Fibroblast of villous mesenchyme (primary cell): ENCODE measurements around the gene DNAAF1. TPM values are rescaled to one million over a fixed set of nuclear protein-coding genes. Genes with fewer than 3 reads are reported as not detected.
A peak's percentile ranks its signal among the peaks of the same experiment; 100 is the strongest.

Experiments used
- DNase-seq: peaks from one replicate; pipeline ENCODE4 v3.0.0-alpha.2; 2010; ENCODE audit warnings: low read depth
- H3K4me3 ChIP-seq: 2 replicates; pipeline ENCODE4 v1.5.1; 2011; ENCODE audit warnings: low read depth, mild to moderate bottlenecking, low read length
- total RNA-seq: library from RNA; depleted of rRNA; stranded (reverse); fragments of >200 nt; gene quantifications from 2 replicates; pipeline ENCODE4 v1.2.3, GENCODE V29; 2012
- TF ChIP-seq, protein P1 (sequence below): IDR thresholded peaks from 2 replicates; pipeline ENCODE4 v1.5.1; 2012; ENCODE audit warnings: low read depth, mild to moderate bottlenecking, low read length; ENCODE audit not compliant: insufficient read depth

The DNAAF1 gene
- total RNA-seq, 1 donor, result not detected

DNA sequence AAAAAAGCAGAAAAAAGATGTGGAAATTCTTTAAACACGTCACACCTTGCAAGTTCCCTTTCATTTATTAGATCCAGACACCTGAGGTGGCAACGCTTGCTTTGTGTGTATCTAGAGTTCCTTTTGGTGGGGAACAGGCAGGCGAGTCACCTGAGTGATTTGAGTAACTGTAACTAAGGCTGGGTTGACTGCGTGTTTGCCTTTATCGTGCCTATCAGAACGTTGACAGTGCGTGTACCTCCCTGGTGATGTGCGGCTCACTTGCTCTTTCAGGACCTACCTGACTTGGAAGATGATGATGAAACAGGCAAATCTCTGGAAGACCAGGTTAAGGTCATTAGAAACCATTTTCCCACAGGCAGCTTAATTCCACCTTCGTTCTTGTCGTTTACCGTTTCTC lies 29.3 kb downstream of the DNAAF1 start:
- H3K4me3 ChIP-seq, result no peak overlapping the region
- no peak for DNase-seq
- TF ChIP-seq, protein P1, sequence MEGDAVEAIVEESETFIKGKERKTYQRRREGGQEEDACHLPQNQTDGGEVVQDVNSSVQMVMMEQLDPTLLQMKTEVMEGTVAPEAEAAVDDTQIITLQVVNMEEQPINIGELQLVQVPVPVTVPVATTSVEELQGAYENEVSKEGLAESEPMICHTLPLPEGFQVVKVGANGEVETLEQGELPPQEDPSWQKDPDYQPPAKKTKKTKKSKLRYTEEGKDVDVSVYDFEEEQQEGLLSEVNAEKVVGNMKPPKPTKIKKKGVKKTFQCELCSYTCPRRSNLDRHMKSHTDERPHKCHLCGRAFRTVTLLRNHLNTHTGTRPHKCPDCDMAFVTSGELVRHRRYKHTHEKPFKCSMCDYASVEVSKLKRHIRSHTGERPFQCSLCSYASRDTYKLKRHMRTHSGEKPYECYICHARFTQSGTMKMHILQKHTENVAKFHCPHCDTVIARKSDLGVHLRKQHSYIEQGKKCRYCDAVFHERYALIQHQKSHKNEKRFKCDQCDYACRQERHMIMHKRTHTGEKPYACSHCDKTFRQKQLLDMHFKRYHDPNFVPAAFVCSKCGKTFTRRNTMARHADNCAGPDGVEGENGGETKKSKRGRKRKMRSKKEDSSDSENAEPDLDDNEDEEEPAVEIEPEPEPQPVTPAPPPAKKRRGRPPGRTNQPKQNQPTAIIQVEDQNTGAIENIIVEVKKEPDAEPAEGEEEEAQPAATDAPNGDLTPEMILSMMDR, result no peak

DNA sequence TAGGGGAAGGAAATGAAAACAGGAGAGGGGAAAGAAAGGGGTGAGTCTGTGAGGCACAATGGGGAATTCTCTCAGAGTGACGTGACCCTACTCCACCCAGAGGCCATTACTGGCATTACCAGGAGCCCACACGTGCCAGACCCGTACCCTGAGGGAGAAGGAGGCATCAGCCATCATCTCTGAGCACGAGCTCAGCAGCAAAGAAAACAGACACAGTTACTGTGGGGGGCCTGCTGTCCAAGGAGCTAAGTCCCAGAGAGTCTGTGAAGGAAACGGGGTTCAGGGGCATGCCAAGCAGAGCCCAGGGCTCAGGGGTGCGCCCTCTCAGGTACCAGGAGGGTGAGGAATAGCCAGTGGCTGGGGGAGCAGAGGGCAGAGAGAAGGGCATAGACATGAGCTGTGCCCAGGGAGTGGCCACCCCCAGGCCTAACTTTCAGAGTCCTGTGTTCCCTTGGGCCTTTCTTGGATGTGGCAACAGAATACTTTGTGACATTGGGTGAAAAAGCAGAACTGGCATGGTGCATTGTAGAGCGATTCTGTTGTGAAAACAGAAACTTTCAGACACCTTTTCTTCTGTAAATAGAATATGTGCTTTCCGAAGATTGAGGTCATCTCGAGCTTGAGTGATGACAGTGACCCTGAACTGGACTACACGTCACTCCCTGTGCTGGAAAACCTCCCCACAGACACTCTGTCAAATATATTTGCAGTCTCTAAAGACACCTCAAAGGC lies 30.4 kb downstream of the DNAAF1 start:
- DNase-seq, result peak; percentile 47
- H3K4me3 ChIP-seq, result no peak overlapping the region
- TF ChIP-seq, protein P1, result peak; percentile 76

- TF ChIP-seq, protein P1, result no peak
- no peak for DNase-seq
These were observed 31.3 kb downstream of the DNAAF1 start for GRCh38 chr16:84176192-84177053.

GRCh38 chr16:84177741-84178073 lies 32.6 kb downstream of the DNAAF1 start:
- H3K4me3 ChIP-seq, result no peak overlapping the region
- TF ChIP-seq, protein P1, result no peak
- peak; percentile 71 for DNase-seq

More at GRCh38 chr16:84176192-84177053, 31.3 kb downstream of the DNAAF1 start:
- H3K4me3 ChIP-seq, result no peak overlapping the region

DNA sequence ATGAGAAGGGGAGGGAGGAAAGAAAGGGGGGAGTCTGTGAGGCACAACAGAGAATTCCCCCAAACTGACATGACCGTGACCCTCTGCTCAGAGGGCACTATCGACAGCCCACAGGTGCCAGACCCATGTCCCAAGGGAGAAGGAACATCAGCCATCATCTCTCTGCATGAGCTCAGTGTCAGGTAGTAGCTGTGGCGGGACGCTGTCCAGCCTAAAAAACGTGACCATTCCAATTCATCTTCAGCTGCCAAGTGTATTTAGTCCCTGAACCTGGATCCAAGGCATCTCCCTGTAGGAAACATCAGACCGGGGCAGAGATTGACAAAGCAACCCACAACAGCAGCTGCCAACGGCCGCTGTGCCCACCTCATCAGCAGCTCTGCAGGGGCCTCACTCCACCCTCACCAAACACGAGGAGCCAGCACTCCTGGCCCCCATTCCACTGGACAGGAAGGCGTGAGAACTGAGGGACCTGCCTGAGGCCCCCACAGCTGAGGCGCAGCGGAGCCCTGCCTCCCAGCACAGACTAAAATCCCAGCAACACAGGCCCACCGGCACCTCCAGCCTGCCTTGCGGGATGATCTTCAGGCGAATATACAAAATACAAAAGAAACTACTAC lies 33.1 kb downstream of the DNAAF1 start:
- H3K4me3 ChIP-seq, result no peak overlapping the region
- TF ChIP-seq, protein P1, result no peak
- DNase-seq, result no peak

DNA sequence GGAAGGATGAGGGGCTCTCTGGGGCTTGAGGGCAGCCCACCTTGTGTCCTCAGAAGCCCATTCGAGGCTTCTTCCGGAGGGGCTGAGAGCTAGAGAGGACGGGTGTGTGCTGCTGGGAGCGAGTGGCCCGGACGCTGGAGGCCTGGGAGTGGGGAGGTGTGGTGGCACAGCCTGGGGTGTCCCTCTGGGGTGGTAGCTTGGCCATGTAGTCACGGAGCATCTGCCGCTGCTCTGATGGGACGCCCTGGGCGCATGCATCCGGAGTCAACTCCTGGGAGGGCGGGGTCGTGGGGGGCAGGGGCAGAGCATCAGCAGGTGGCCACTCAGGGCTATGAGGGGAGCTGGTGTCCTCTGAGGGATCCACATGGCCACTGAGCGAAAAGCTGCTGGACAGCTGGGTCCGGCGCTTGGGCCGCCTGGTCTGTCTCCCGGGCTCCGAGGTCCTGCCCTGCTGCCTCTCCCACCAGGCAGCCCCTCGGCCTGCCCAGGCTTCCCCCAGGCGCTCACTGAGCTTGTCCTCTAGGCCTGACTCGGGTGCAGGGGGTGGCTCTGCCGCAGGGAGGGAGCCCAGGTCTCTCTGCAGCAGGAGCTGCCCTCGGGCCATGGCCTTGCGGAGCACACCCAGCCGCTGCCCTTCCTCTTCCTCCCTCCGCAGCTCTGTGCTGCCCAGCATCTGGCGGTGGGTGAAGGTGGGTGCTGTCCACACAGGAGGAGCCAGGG lies 33.9 kb downstream of the DNAAF1 start:
- H3K4me3 ChIP-seq, result no peak overlapping the region
- DNase-seq, result no peak
- TF ChIP-seq, protein P1, result no peak
